Esophagus muscularis mucosa (tissue), 4 donors: ENCODE data around the gene RSRC2. TPM values are rescaled to one million over a fixed set of nuclear protein-coding genes. Genes with fewer than 3 reads are reported as not detected.

ENCODE experiments used
- DNase-seq: peaks from one replicate; pipeline ENCODE4 v3.0.0-alpha.2; 2017; ENCODE audit errors: extremely low spot score
- H3K27ac ChIP-seq, 4 donors: fragments of 200-600 bp; sonication (generic); replicated peaks in 1 of 4; 1 replicate in 3 of 4; 2 replicates in 1 of 4; pipeline ENCODE4 v1.5.1; 2016 to 2019; ENCODE audit warnings: mild to moderate bottlenecking in 1 of 4
- H3K27me3 ChIP-seq, 4 donors: fragments of 200-600 bp; sonication (generic); one replicate each; pipeline versions ENCODE4 v1.5.1 to v1.6.0; 2016 to 2019
- H3K36me3 ChIP-seq, 4 donors: fragments of 200-600 bp; sonication (generic); one replicate each; pipeline ENCODE4 v1.5.1; 2016 to 2019
- H3K4me1 ChIP-seq, 4 donors: fragments of 200-600 bp; sonication (generic); one replicate each; pipeline ENCODE4 v1.5.1; 2016 to 2019
- H3K4me3 ChIP-seq, 4 donors: fragments of 200-600 bp; sonication (generic); 1 replicate in 2 of 4; 2 replicates in 2 of 4; pipeline ENCODE4 v1.5.1; 2016 to 2019; ENCODE audit warnings: mild to moderate bottlenecking in 4 of 4, moderate library complexity in 1 of 4
- H3K9me3 ChIP-seq, 4 donors: fragments of 200-600 bp; sonication (generic); 1 replicate in 3 of 4; 2 replicates in 1 of 4; pipeline ENCODE4 v1.5.1; 2016 to 2019
- CTCF ChIP-seq, 3 experiments: fragments of 200-600 bp in 2 of 3; fragments of 450-650 bp in 1 of 3; sonication (generic) in 2 of 3; IDR thresholded peaks; one replicate each; pipeline ENCODE4 v1.5.1; 2017 to 2019; ENCODE audit warnings: antibody characterized with exemption in 3 of 3, mild to moderate bottlenecking in 2 of 3, moderate library complexity in 1 of 3
- EP300 ChIP-seq: sonication (generic); formaldehyde crosslinking; IDR thresholded peaks from one replicate; pipeline ENCODE4 v1.6.1; 2017; ENCODE audit warnings: antibody characterized with exemption
- POLR2A ChIP-seq: fragments of 450-650 bp; IDR thresholded peaks from one replicate; pipeline ENCODE4 v1.6.1; 2017; ENCODE audit warnings: antibody characterized with exemption, moderate library complexity, mild to moderate bottlenecking, low read depth
- POLR2AphosphoS5 ChIP-seq, 2 donors: sonication (generic); formaldehyde crosslinking; IDR thresholded peaks; one replicate each; pipeline ENCODE4 v1.6.1; 2017; ENCODE audit warnings: antibody characterized with exemption in 2 of 2
- WGBS: methylation state at CpG from one replicate; pipeline ENCODE4 v1.1.5; 2018; 5-methylcytosine and 5-hydroxymethylcytosine counted together
- intact Hi-C: fragments of 100-400 bp; cut with DNase I; formaldehyde crosslinking; loops from one replicate; pipeline ENCODE4 v1.15.1; 2023
- total RNA-seq, 4 donors: library from RNA; depleted of rRNA; stranded (reverse); fragments of >200 nt; gene quantifications; one replicate each; pipeline versions ENCODE4 v1.1.0 to v1.2.1, GENCODE V29; 2016

RSRC2 gene
- total RNA-seq, 4 donors from 2014 or later = 46.5 to 68.9 (median 48.6) TPM

DNA sequence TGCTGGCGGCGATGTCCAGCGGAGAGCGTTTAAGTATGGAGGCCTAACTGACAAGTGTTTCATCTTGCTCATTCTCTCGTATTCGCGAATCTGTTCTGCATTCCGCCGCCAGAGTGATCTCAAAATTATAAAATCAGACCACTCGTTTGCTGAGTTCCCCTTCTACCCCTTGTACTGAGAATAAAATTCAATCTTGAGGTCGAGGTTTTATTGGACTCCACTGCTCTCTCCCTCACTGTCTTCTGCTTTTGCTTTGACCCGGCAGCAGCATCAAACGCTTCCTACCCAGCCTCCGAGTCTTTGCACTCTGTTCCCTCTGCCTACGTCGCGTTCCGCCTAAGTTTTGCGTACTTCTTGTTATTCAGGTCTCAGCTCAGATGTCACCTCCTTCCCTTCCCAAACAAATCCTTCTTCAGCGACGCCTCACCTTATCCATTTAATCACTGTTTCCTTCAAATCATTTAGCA is 775 bp upstream of the RSRC2 start:
- no peaks in the 10 kb centered on the region for H3K27me3 ChIP-seq
- DNase-seq = no peak
- H3K36me3 ChIP-seq = peaks cover 0 to 8% (median 1%) of the 10 kb centered on the region in 4 donors
- peaks cover 34 to 40% (median 39%) of the 10 kb centered on the region in 4 donors for H3K4me1 ChIP-seq
- H3K9me3 ChIP-seq = no peaks in the 10 kb centered on the region
- H3K4me3 ChIP-seq = peak overlapping the region; percentile 70 to 87 (median 79)
- TF ChIP-seq POLR2AphosphoS5 (IDR thresholded peaks at IDR 0.05) = no peak
- no peak for TF ChIP-seq CTCF (IDR thresholded peaks at IDR 0.05)
- TF ChIP-seq POLR2A = no peak
- TF ChIP-seq EP300 = no peak
- WGBS = under 1% methylated on average over 21 of the region's 21 CpGs
- intact Hi-C loops = loop anchor here (10.0 kb wide), 1 partner anchor 227 kb away; the partner anchor contains the start of gene DENR
- H3K27ac ChIP-seq = peak overlapping the region; percentile 94 to 98 (median 96)

- WGBS = 11% methylated on average over 8 of the region's 8 CpGs
- H3K4me1 ChIP-seq = peaks cover 43 to 59% (median 54%) of the 10 kb centered on the region in 4 donors
- peak overlapping the region; percentile 70 to 78 (median 74) for H3K27ac ChIP-seq
These were observed 2.7 kb downstream of the RSRC2 start for GRCh38 chr12:122523846-122524718.

DNA sequence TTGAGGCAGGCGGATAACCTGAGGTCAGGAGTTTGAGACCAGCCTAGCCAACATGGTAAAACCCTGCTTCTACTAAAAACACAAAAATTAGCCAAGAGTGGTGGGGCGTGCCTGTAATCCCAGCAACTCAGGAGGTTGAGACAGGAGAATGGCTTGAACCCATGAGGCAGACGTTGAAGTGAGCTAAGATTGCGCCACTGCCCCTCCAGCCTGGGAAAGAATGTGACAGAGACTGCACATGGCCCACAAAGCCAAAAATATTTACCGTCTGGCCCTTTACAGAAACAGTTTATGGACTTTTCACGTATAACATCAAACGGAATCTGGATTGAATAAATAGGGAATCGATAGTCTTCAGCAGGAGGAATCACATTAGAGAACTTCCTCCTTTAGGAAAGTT is 3.5 kb downstream of the RSRC2 start:
- DNase-seq = no peak
- no peaks in the 10 kb centered on the region for H3K27me3 ChIP-seq
- TF ChIP-seq EP300 (no peak), POLR2AphosphoS5 (IDR thresholded peaks at IDR 0.05) (no peak), POLR2A (no peak), CTCF (IDR thresholded peaks at IDR 0.05) (no peak)
- WGBS = 48% methylated on average over 8 of the region's 8 CpGs
- H3K4me1 ChIP-seq = peaks cover 43 to 57% (median 54%) of the 10 kb centered on the region in 4 donors
- no peaks in the 10 kb centered on the region for H3K9me3 ChIP-seq
- peaks cover 38 to 51% (median 40%) of the 10 kb centered on the region in 4 donors for H3K36me3 ChIP-seq
- H3K27ac ChIP-seq = peak overlapping the region in 3 of 4 donors; percentile 74 to 78 (median 75)
- intact Hi-C loops = loop anchor here (10.0 kb wide), 1 partner anchor 232 kb away; the partner anchor contains the start of gene DENR
- peak overlapping the region; percentile 2 to 87 (median 75) for H3K4me3 ChIP-seq

More at GRCh38 chr12:122523846-122524718, 2.7 kb downstream of the RSRC2 start:
- intact Hi-C loops = loop anchor here (10.0 kb wide), 1 partner anchor 231 kb away; the partner anchor contains the start of gene DENR
- H3K36me3 ChIP-seq = peaks cover 30 to 43% (median 33%) of the 10 kb centered on the region in 4 donors
- no peaks in the 10 kb centered on the region for H3K9me3 ChIP-seq
- H3K4me3 ChIP-seq = peak overlapping the region; percentile 70 to 87 (median 79)
- no peaks in the 10 kb centered on the region for H3K27me3 ChIP-seq
- TF ChIP-seq EP300 = no peak
- no peak for TF ChIP-seq POLR2A
- TF ChIP-seq POLR2AphosphoS5 (IDR thresholded peaks at IDR 0.05) = no peak
- no peak for DNase-seq

DNA sequence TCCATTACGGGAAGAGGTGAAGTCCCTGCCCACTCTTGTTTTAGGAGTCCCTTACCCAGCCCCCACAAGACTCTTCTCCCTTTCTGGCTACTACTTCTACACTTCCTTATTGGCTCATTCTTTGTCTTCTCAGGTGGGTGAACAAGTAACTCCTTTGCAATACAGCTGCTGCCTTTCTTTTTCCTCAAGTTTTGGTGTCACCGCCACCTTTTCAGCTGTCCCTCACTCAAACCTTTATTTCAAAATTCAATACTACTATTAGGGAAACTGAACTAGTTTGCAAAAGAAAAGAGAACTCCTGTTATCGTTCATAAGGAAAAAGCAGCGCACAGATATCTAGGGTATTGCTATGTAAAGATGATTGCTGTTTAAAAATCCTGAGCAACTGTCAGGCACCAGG is 6.1 kb downstream of the RSRC2 start:
- H3K36me3 ChIP-seq = peaks cover 64 to 77% (median 66%) of the 10 kb centered on the region in 4 donors

More for the DNA sequence above, 6.1 kb downstream of the RSRC2 start:
- intact Hi-C loops = loop anchor here (10.0 kb wide), 1 partner anchor 234 kb away; the partner anchor contains the start of gene DENR
- H3K27me3 ChIP-seq = no peaks in the 10 kb centered on the region
- H3K27ac ChIP-seq = no peak overlapping the region
- TF ChIP-seq CTCF (IDR thresholded peaks at IDR 0.05) = no peak
- no peak for TF ChIP-seq EP300
- no peak for TF ChIP-seq POLR2A
- no peak for TF ChIP-seq POLR2AphosphoS5 (IDR thresholded peaks at IDR 0.05)
- DNase-seq = no peak
- no peak overlapping the region for H3K4me3 ChIP-seq
- H3K4me1 ChIP-seq = peaks cover 35 to 52% (median 44%) of the 10 kb centered on the region in 4 donors
- WGBS = 92% methylated on average over 4 of the region's 4 CpGs
- H3K9me3 ChIP-seq = no peaks in the 10 kb centered on the region
